22Rv1 (cell line): ENCODE data around the gene SPOCK1.

ENCODE experiments used
- H3K27ac ChIP-seq: fragments of 450-650 bp; 2 replicates; pipeline ENCODE4 v1.5.1; 2017
- ZFX ChIP-seq: fragments of 450-650 bp; IDR thresholded peaks from 2 replicates; pipeline ENCODE4 v1.6.1; 2017; ENCODE audit warnings: antibody characterized with exemption, borderline replicate concordance
- TF ChIP-seq, protein P1 (sequence below): fragments of 450-650 bp; IDR thresholded peaks from 2 replicates; pipeline ENCODE4 v1.5.1; 2017; ENCODE audit warnings: mild to moderate bottlenecking

The SPOCK1 gene

GRCh38 chr5:137051161-137051560 is 448.0 kb downstream of the SPOCK1 start:
- H3K27ac ChIP-seq = no peak overlapping the region
- no peak for TF ChIP-seq ZFX
- TF ChIP-seq, protein P1, sequence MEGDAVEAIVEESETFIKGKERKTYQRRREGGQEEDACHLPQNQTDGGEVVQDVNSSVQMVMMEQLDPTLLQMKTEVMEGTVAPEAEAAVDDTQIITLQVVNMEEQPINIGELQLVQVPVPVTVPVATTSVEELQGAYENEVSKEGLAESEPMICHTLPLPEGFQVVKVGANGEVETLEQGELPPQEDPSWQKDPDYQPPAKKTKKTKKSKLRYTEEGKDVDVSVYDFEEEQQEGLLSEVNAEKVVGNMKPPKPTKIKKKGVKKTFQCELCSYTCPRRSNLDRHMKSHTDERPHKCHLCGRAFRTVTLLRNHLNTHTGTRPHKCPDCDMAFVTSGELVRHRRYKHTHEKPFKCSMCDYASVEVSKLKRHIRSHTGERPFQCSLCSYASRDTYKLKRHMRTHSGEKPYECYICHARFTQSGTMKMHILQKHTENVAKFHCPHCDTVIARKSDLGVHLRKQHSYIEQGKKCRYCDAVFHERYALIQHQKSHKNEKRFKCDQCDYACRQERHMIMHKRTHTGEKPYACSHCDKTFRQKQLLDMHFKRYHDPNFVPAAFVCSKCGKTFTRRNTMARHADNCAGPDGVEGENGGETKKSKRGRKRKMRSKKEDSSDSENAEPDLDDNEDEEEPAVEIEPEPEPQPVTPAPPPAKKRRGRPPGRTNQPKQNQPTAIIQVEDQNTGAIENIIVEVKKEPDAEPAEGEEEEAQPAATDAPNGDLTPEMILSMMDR = 0 out of 2 replicates have a peak, but pooled peaks have one; percentile 13

- TF ChIP-seq ZFX = no peak
- TF ChIP-seq, protein P1 = no peak
These were observed 458.3 kb downstream of the SPOCK1 start for GRCh38 chr5:137040641-137041340.

DNA sequence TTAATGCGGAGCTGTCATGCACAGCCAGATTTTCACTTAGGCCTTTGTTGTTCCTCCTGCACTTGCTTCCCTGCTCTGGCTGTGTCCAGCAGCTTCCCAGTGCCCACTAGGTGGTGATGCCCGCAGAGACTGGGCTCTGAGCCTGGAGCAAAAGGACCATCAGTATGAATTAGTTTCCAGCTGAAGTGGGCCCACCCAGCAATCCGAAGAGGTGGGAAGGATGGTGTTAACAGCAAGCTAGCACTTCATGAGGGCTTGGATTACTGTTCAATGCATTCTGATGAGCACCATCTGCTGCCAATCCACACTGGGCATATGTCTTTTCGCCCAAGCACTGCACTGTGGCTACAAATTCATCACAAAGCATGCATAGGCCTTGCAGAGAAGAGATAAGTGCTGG is 459.1 kb downstream of the SPOCK1 start:
- no peak overlapping the region for H3K27ac ChIP-seq
- no peak for TF ChIP-seq ZFX
- TF ChIP-seq, protein P1 = 0 out of 2 replicates have a peak, but pooled peaks have one; percentile 9

More at GRCh38 chr5:137040641-137041340, 458.3 kb downstream of the SPOCK1 start:
- H3K27ac ChIP-seq = no peak overlapping the region

GRCh38 chr5:137037848-137038247 is 461.3 kb downstream of the SPOCK1 start:
- TF ChIP-seq ZFX = no peak
- TF ChIP-seq, protein P1 = no peak

GRCh38 chr5:137036640-137037039 is 462.5 kb downstream of the SPOCK1 start:
- TF ChIP-seq, protein P1 = no peak
- no peak for TF ChIP-seq ZFX
- H3K27ac ChIP-seq = no peak overlapping the region

More at GRCh38 chr5:137037848-137038247, 461.3 kb downstream of the SPOCK1 start:
- no peak overlapping the region for H3K27ac ChIP-seq

DNA sequence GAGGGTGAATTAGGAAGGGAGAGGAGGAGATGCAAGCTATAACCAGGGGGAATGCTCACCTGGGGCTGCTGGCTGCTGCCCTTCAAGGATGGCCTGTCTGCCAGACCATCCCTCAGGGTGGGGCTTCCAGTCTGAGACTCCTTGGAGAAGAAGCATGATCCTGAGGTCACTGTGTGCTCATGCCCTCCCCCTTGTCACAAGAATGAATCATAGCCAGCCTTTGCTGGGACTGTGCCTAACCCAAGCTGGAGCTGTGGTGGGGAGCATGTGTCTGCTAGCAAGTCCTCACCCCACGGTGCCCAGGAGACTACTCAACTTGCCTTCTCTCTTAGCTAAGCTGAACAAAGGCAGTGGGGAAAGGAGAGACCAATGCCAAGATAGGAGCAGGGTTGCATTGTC is 463.6 kb downstream of the SPOCK1 start:
- TF ChIP-seq, protein P1 = no peak
- no peak for TF ChIP-seq ZFX
- no peak overlapping the region for H3K27ac ChIP-seq

DNA sequence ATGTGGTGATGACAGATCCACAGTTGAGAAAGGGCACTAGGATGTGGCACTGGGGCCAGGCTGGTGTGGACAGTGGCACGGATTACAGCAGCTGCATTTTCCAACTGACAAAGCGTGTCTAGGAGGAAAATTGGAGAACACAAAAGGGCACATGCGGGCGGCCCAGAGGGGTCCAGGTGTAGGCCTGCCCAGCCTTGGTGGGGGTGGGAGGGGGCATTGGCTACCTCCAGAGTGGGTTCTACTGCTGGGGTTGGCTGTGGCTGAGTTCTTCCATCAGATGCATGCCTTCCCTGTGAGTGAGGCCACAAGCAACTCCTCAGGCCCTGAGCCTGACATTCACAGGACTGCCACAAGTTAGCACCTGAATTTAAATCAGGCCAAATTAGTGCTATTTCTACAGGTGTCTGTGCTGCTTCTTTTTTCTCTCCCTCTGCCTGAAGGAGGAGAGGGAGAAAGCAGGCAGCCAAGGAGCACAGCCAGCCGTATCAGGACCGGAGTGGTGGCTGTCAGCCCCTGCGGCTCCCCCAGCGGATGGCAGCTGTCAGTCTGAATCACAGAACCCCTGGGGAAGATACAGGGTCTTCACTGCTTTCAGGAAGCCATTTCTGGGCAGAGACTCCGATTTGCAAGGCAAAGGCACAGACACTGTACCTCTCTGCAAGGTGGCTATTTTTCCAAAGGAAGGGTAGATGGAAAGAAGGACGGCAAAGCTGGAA is 464.2 kb downstream of the SPOCK1 start:
- H3K27ac ChIP-seq = no peak overlapping the region
- TF ChIP-seq ZFX = no peak
- TF ChIP-seq, protein P1 = no peak
